Tibial nerve (tissue), 4 donors: ENCODE measurements around the gene BLOC1S4. TPM values are rescaled to one million over a fixed set of nuclear protein-coding genes. Genes with fewer than 3 reads are reported as not detected.

Source experiments
- DNase-seq, 2 donors: peaks; one replicate each; pipeline ENCODE4 v3.0.0-alpha.2; 2019; ENCODE audit warnings: low spot score in 2 of 2
- H3K27ac ChIP-seq, 4 donors: fragments of 200-600 bp; sonication (generic) in 3 of 4; one replicate each; pipeline ENCODE4 v1.5.1; 2017 to 2019; ENCODE audit warnings: mild to moderate bottlenecking in 1 of 4
- H3K27me3 ChIP-seq, 2 donors: fragments of 200-600 bp; sonication (generic) in 1 of 2; one replicate each; pipeline versions ENCODE4 v1.5.1 to v1.6.0; 2017 to 2019
- H3K36me3 ChIP-seq, 3 donors: fragments of 200-600 bp; sonication (generic); one replicate each; pipeline ENCODE4 v1.5.1; 2018 to 2019
- H3K4me1 ChIP-seq, 4 donors: fragments of 200-600 bp; sonication (generic) in 3 of 4; one replicate each; pipeline ENCODE4 v1.5.1; 2017 to 2019
- H3K4me3 ChIP-seq, 4 donors: fragments of 200-600 bp; sonication (generic) in 3 of 4; one replicate each; pipeline ENCODE4 v1.5.1; 2017 to 2019; ENCODE audit warnings: mild to moderate bottlenecking in 1 of 4, moderate library complexity in 1 of 4
- H3K9me3 ChIP-seq, 4 donors: fragments of 200-600 bp; sonication (generic) in 3 of 4; one replicate each; pipeline ENCODE4 v1.5.1; 2017 to 2019
- CTCF ChIP-seq, 5 experiments: fragments of 200-600 bp in 3 of 5; fragments of 450-650 bp in 2 of 5; sonication (generic) in 3 of 5; IDR thresholded peaks; one replicate each; pipeline ENCODE4 v1.5.1; 2016 to 2019; ENCODE audit warnings: antibody characterized with exemption in 5 of 5, mild to moderate bottlenecking in 3 of 5, moderate library complexity in 2 of 5
- EP300 ChIP-seq, 2 donors: sonication (generic); formaldehyde crosslinking; IDR thresholded peaks; one replicate each; pipeline ENCODE4 v1.6.1; 2017; ENCODE audit warnings: antibody characterized with exemption in 2 of 2, mild to moderate bottlenecking in 1 of 2
- POLR2A ChIP-seq, 2 donors: fragments of 450-650 bp; IDR thresholded peaks; one replicate each; pipeline ENCODE4 v1.6.1; 2017; ENCODE audit warnings: antibody characterized with exemption in 2 of 2, mild to moderate bottlenecking in 2 of 2, moderate library complexity in 2 of 2
- WGBS, 2 donors: methylation state at CpG; one replicate each; pipeline ENCODE4 v1.1.5; 2018; 5-methylcytosine and 5-hydroxymethylcytosine counted together
- total RNA-seq, 4 donors: library from RNA; depleted of rRNA; stranded (reverse); fragments of >200 nt; gene quantifications; one replicate each; pipeline ENCODE4 v1.1.0, GENCODE V29; 2016

BLOC1S4 gene
- total RNA-seq, 4 donors from 2014 or later: 18.0 to 32.8 (median 28.3) TPM

- Histone ChIP-seq H3K4me1 (peaks cover 0 to 76% (median 30%) of the 10 kb centered on the region in 4 donors), H3K9me3 (no peaks in the 10 kb centered on the region), H3K36me3 (no peaks in the 10 kb centered on the region), H3K27ac (peak overlapping the region in 2 of 4 donors; percentile 38 to 84), H3K4me3 (no peak overlapping the region), H3K27me3 (no peaks in the 10 kb centered on the region)
- no peak for DNase-seq
- 66 to 86% methylated on average over 15 of the region's 15 CpGs for WGBS, 2 donors
- no peak for TF ChIP-seq EP300 (IDR thresholded peaks at IDR 0.05)
- no peak for TF ChIP-seq POLR2A (IDR thresholded peaks at IDR 0.05)
- TF ChIP-seq CTCF (IDR thresholded peaks at IDR 0.05): no peak
Observed at GRCh38 chr4:6728320-6729029, 12.5 kb downstream of the BLOC1S4 start.

- Histone ChIP-seq H3K27me3 (no peaks in the 10 kb centered on the region), H3K4me3 (no peak overlapping the region), H3K4me1 (peaks cover 0 to 63% (median 19%) of the 10 kb centered on the region in 4 donors), H3K36me3 (no peaks in the 10 kb centered on the region), H3K9me3 (no peaks in the 10 kb centered on the region), H3K27ac (peak overlapping the region in 3 of 4 donors; percentile 61 to 84 (median 73))
- WGBS, 2 donors: 51 to 61% methylated on average over 20 of the region's 20 CpGs
- no peak for DNase-seq
- TF ChIP-seq CTCF (IDR thresholded peaks at IDR 0.05): no peak
- peak in 1 of 2 donors; percentile 18 for TF ChIP-seq EP300 (IDR thresholded peaks at IDR 0.05)
Observed at GRCh38 chr4:6730603-6731317, 14.8 kb downstream of the BLOC1S4 start.

GRCh38 chr4:6731318-6731675, 15.3 kb downstream of the BLOC1S4 start:
- Histone ChIP-seq H3K4me1 (peaks cover 0 to 58% (median 16%) of the 10 kb centered on the region in 4 donors), H3K27me3 (no peaks in the 10 kb centered on the region), H3K27ac (peak overlapping the region in 3 of 4 donors; percentile 61 to 84 (median 73)), H3K4me3 (no peak overlapping the region), H3K9me3 (no peaks in the 10 kb centered on the region), H3K36me3 (no peaks in the 10 kb centered on the region)
- no peak for TF ChIP-seq EP300 (IDR thresholded peaks at IDR 0.05)
- TF ChIP-seq POLR2A (IDR thresholded peaks at IDR 0.05): no peak
- no peak for TF ChIP-seq CTCF (IDR thresholded peaks at IDR 0.05)
- DNase-seq: no peak
- 91 to 94% methylated on average over 8 of the region's 8 CpGs for WGBS, 2 donors

GRCh38 chr4:6731780-6732179, 15.8 kb downstream of the BLOC1S4 start:
- Histone ChIP-seq H3K27ac (peak overlapping the region in 3 of 4 donors; percentile 61 to 84 (median 76)), H3K9me3 (no peaks in the 10 kb centered on the region), H3K4me1 (peaks cover 0 to 53% (median 14%) of the 10 kb centered on the region in 4 donors), H3K27me3 (no peaks in the 10 kb centered on the region), H3K36me3 (no peaks in the 10 kb centered on the region), H3K4me3 (no peak overlapping the region)
- DNase-seq: no peak
- WGBS, 2 donors: 96 to 97% methylated on average over 6 of the region's 6 CpGs
- TF ChIP-seq EP300 (IDR thresholded peaks at IDR 0.05) (no peak), CTCF (IDR thresholded peaks at IDR 0.05) (no peak), POLR2A (IDR thresholded peaks at IDR 0.05) (no peak)
